Measurements from ENCODE around the gene ZSCAN2.

DNA sequence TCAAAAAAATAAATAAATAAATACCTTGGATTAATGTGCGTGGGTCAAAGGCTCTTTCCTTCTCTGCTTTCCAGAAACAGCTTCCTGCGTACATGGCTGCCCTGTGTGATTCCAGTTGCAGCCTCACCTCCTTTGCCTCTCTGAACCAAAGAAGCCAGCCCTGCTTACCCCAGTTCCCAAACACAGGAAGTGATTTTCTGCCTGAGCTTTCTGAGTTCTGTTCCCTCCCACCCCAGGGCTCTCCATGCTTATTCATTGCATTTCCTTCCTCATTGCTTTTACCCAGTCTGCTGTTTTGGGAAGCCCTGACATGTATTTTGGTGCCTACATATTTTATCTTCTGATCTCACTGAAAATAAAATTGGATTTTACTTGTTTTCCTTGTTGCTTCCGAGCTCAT is 15.4 kb downstream of the ZSCAN2 start:
- TF ChIP-seq, protein P1, sequence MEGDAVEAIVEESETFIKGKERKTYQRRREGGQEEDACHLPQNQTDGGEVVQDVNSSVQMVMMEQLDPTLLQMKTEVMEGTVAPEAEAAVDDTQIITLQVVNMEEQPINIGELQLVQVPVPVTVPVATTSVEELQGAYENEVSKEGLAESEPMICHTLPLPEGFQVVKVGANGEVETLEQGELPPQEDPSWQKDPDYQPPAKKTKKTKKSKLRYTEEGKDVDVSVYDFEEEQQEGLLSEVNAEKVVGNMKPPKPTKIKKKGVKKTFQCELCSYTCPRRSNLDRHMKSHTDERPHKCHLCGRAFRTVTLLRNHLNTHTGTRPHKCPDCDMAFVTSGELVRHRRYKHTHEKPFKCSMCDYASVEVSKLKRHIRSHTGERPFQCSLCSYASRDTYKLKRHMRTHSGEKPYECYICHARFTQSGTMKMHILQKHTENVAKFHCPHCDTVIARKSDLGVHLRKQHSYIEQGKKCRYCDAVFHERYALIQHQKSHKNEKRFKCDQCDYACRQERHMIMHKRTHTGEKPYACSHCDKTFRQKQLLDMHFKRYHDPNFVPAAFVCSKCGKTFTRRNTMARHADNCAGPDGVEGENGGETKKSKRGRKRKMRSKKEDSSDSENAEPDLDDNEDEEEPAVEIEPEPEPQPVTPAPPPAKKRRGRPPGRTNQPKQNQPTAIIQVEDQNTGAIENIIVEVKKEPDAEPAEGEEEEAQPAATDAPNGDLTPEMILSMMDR (IDR thresholded peaks at IDR 0.05) = no peak
- no peak for TF ChIP-seq POLR2A (IDR thresholded peaks at IDR 0.05)
